ENCODE data around the gene CEACAM21.

The CEACAM21 gene

DNA sequence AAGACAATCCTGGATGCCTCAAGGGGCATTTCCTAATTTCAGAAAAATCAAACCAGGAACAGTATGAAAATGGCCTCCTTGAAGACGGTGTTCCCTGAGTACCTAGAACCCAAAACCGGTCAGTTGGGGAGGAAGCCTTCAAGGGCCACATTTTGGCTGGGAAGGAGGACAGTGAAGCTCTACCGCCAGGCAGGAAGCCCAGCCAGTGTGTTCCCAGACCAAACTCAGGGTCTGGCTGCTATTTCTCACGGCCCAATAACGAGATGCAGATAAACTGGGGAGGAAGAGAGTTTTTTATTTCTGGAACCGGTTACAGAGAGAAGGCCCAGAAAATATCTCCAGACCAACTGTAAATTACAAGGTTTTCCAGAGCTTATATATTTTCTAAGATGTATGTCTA, 24.3 kb upstream of the CEACAM21 start:
- Histone ChIP-seq H3K9ac (ENCODE audit: low read length) (no peak overlapping the region), H3K4me1 (ENCODE audit: control insufficient read depth, insufficient read depth, low read length) (no peaks in the 10 kb centered on the region), H3K9me3 (ENCODE audit: control insufficient read depth, low read length) (no peaks in the 10 kb centered on the region), H3K27me3 (ENCODE audit: control insufficient read depth, insufficient read depth, low read length) (peaks cover 19% of the 10 kb centered on the region), H3K36me3 (ENCODE audit: control insufficient read depth, insufficient read depth, low read length) (no peaks in the 10 kb centered on the region), H3K4me3 (ENCODE audit: low read length) (no peak overlapping the region)

DNA sequence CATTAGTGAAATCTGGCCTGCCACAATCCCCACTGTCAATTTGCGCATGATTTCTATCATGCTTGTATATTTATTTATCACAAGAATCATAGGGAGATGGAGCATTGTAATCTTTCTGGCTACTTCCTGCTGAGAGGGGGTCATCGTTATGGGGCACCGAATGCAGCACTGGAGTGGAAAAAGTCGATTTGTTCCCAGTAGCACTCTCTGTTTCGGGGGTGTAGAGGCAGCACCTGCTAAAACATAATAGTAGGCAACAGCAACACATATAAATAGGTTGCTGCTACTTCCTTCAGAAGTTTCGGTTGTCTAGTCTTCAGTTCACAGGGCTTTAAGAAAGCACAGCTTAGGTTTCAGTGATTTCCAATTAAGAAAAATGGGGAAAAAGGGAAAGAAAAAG, 23.4 kb upstream of the CEACAM21 start:
- H3K4me3 ChIP-seq (ENCODE audit: low read length) = no peak overlapping the region
- no peaks in the 10 kb centered on the region for H3K36me3 ChIP-seq (ENCODE audit: control insufficient read depth, insufficient read depth, low read length)
- H3K9me3 ChIP-seq (ENCODE audit: control insufficient read depth, low read length) = no peaks in the 10 kb centered on the region
- peaks cover 17% of the 10 kb centered on the region for H3K27me3 ChIP-seq (ENCODE audit: control insufficient read depth, insufficient read depth, low read length)
- no peaks in the 10 kb centered on the region for H3K4me1 ChIP-seq (ENCODE audit: control insufficient read depth, insufficient read depth, low read length)
- no peak overlapping the region for H3K9ac ChIP-seq (ENCODE audit: low read length)

DNA sequence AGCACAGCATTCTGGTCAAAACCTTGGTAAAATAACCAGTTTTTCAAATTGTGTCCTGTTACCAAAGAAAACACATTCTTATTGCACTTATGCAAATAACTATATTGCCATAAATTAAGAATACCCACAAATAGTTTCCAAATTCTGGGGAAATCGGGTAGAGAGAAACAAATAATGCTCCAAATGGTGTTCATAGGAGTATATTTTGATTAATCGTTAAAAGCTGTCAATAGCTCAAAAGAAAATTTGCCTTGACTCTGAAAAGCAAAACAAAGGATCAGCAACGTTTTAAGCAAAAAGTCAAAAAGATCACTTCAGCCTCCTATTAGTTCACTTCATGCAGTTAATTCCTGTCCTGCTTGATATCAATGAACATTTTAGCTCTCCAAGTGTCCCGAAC, 22.2 kb upstream of the CEACAM21 start:
- Histone ChIP-seq H3K4me1 (ENCODE audit: control insufficient read depth, insufficient read depth, low read length) (no peaks in the 10 kb centered on the region), H3K27me3 (ENCODE audit: control insufficient read depth, insufficient read depth, low read length) (peaks cover 12% of the 10 kb centered on the region), H3K4me3 (ENCODE audit: low read length) (no peak overlapping the region), H3K36me3 (ENCODE audit: control insufficient read depth, insufficient read depth, low read length) (no peaks in the 10 kb centered on the region), H3K9me3 (ENCODE audit: control insufficient read depth, low read length) (no peaks in the 10 kb centered on the region), H3K9ac (ENCODE audit: low read length) (no peak overlapping the region)

DNA sequence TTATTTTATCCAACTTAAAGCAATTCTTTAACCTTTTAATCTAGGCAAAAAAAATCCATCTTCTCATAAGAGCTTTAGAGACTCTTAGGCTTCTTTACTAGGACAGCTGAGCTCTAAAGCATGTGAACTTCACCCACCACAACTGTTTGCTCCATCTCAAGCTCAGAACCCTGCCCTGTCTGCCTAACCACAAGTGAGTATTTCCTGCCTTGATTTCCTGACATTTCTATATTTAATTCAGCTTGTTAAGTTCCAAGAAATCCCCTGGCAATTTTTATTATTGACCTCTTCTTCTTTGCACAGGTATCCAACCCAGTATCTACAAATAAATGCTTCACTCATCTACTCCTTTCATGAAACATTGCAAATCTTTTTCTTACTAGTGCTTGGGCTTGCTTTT, 21.1 kb upstream of the CEACAM21 start:
- H3K4me3 ChIP-seq (ENCODE audit: low read length) = no peak overlapping the region
- no peaks in the 10 kb centered on the region for H3K4me1 ChIP-seq (ENCODE audit: control insufficient read depth, insufficient read depth, low read length)
- H3K9ac ChIP-seq (ENCODE audit: low read length) = no peak overlapping the region
- H3K9me3 ChIP-seq (ENCODE audit: control insufficient read depth, low read length) = no peaks in the 10 kb centered on the region
- no peaks in the 10 kb centered on the region for H3K36me3 ChIP-seq (ENCODE audit: control insufficient read depth, insufficient read depth, low read length)
- H3K27me3 ChIP-seq (ENCODE audit: control insufficient read depth, insufficient read depth, low read length) = peaks cover 7% of the 10 kb centered on the region

GRCh38 chr19:41555748-41556147, 20.2 kb upstream of the CEACAM21 start:
- H3K4me1 ChIP-seq (ENCODE audit: control insufficient read depth, insufficient read depth, low read length) = no peaks in the 10 kb centered on the region
- no peaks in the 10 kb centered on the region for H3K9me3 ChIP-seq (ENCODE audit: control insufficient read depth, low read length)
- no peak overlapping the region for H3K4me3 ChIP-seq (ENCODE audit: low read length)
- no peaks in the 10 kb centered on the region for H3K36me3 ChIP-seq (ENCODE audit: control insufficient read depth, insufficient read depth, low read length)
- peaks cover 7% of the 10 kb centered on the region for H3K27me3 ChIP-seq (ENCODE audit: control insufficient read depth, insufficient read depth, low read length)
- H3K9ac ChIP-seq (ENCODE audit: low read length) = no peak overlapping the region

DNA sequence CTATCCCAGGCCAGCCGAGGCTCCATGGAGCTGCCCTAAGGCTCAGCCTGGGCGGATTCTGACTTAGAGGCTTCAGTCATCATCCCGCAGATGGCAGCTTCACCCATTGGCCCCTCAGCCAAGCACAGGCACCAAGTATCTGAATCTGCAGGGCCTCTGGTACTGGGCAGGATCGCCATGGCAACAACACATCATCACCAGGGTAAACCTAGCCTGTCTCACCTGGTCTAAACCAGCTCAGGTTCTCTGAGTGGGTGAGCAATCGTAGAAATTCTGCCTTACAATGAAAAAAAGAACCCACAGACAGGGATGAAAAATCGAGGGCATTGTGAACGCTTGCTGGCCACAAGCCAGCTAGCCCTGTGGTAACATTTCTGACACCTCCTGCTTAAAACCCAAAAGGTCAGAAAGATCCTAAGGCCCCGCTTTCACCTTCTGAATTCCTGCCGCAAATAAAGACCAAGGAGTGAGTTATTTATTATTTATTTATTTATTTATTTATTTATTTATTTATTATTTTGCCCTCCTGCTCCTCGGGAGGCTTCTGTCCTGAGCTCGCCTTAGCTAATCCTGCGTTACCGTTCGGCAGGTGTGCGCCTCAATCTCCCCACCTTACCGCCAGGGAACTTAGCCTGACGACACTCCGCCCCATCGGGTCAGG, 12.0 kb upstream of the CEACAM21 start:
- Histone ChIP-seq H3K36me3 (ENCODE audit: control insufficient read depth, insufficient read depth, low read length) (no peaks in the 10 kb centered on the region), H3K4me3 (ENCODE audit: low read length) (no peak overlapping the region), H3K4me1 (ENCODE audit: control insufficient read depth, insufficient read depth, low read length) (peaks cover 7% of the 10 kb centered on the region), H3K27me3 (ENCODE audit: control insufficient read depth, insufficient read depth, low read length) (peaks cover 29% of the 10 kb centered on the region), H3K9me3 (ENCODE audit: control insufficient read depth, low read length) (no peaks in the 10 kb centered on the region), H3K9ac (ENCODE audit: low read length) (no peak overlapping the region)

- Histone ChIP-seq H3K4me1 (ENCODE audit: control insufficient read depth, insufficient read depth, low read length) (peaks cover 7% of the 10 kb centered on the region), H3K4me3 (ENCODE audit: low read length) (no peak overlapping the region), H3K9me3 (ENCODE audit: control insufficient read depth, low read length) (no peaks in the 10 kb centered on the region), H3K9ac (ENCODE audit: low read length) (no peak overlapping the region), H3K36me3 (ENCODE audit: control insufficient read depth, insufficient read depth, low read length) (no peaks in the 10 kb centered on the region), H3K27me3 (ENCODE audit: control insufficient read depth, insufficient read depth, low read length) (peaks cover 35% of the 10 kb centered on the region)
Measured at GRCh38 chr19:41564515-41565378, 11.2 kb upstream of the CEACAM21 start.

- no peak overlapping the region for H3K4me3 ChIP-seq (ENCODE audit: low read length)
- H3K4me1 ChIP-seq (ENCODE audit: control insufficient read depth, insufficient read depth, low read length) = peaks cover 7% of the 10 kb centered on the region
- H3K9ac ChIP-seq (ENCODE audit: low read length) = no peak overlapping the region
- no peaks in the 10 kb centered on the region for H3K36me3 ChIP-seq (ENCODE audit: control insufficient read depth, insufficient read depth, low read length)
- H3K27me3 ChIP-seq (ENCODE audit: control insufficient read depth, insufficient read depth, low read length) = peaks cover 41% of the 10 kb centered on the region
- no peaks in the 10 kb centered on the region for H3K9me3 ChIP-seq (ENCODE audit: control insufficient read depth, low read length)
Measured at GRCh38 chr19:41565379-41565720, 10.6 kb upstream of the CEACAM21 start.

DNA sequence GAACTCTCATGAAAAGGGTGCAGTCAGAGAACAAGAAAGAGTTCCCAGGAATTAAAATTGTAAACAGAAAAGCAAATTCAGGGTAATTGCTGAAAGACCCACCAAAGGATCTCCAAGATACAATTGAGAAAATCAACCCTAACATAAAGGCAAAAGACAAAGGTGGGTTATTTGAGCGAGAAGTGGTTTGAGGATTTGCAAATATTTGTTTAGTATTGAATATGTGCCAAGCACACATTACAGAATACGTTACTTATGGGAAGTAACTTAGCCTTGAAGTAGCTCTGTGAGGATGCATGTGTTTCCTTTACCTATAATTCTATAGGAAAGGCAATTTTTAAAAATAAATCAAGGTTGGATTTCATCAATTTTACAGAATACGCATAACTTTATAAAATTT, 10.0 kb upstream of the CEACAM21 start:
- Histone ChIP-seq H3K4me1 (ENCODE audit: control insufficient read depth, insufficient read depth, low read length) (peaks cover 7% of the 10 kb centered on the region), H3K27me3 (ENCODE audit: control insufficient read depth, insufficient read depth, low read length) (peaks cover 47% of the 10 kb centered on the region), H3K9ac (ENCODE audit: low read length) (no peak overlapping the region), H3K9me3 (ENCODE audit: control insufficient read depth, low read length) (no peaks in the 10 kb centered on the region), H3K4me3 (ENCODE audit: low read length) (no peak overlapping the region), H3K36me3 (ENCODE audit: control insufficient read depth, insufficient read depth, low read length) (no peaks in the 10 kb centered on the region)

- H3K4me3 ChIP-seq (ENCODE audit: low read length) = no peak overlapping the region
- no peaks in the 10 kb centered on the region for H3K4me1 ChIP-seq (ENCODE audit: control insufficient read depth, insufficient read depth, low read length)
- H3K9ac ChIP-seq (ENCODE audit: low read length) = no peak overlapping the region
- H3K27me3 ChIP-seq (ENCODE audit: control insufficient read depth, insufficient read depth, low read length) = peaks cover 36% of the 10 kb centered on the region
- no peaks in the 10 kb centered on the region for H3K36me3 ChIP-seq (ENCODE audit: control insufficient read depth, insufficient read depth, low read length)
- no peaks in the 10 kb centered on the region for H3K9me3 ChIP-seq (ENCODE audit: control insufficient read depth, low read length)
Measured at GRCh38 chr19:41569481-41570150, 6.3 kb upstream of the CEACAM21 start.

DNA sequence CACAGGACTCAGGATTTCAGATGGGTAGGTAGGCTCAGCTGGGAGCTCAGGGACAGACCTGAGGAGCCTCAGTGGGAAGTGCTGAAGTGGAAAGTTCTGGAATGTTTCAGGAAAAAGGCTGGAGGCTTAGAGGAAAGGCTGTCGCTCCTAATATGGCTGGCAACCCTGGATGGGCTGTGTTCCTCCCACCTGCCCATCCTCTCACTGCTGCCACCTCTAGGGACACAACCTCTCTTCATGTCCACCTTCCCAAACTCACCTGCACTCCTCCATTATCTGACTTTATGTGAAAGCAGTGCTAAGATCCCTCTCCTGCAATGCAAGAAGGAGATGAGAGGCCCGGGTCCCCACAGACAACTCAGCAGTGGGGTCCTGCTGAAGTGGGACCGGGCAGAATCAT, 5.8 kb upstream of the CEACAM21 start:
- Histone ChIP-seq H3K9ac (ENCODE audit: low read length) (no peak overlapping the region), H3K36me3 (ENCODE audit: control insufficient read depth, insufficient read depth, low read length) (no peaks in the 10 kb centered on the region), H3K4me3 (ENCODE audit: low read length) (no peak overlapping the region), H3K27me3 (ENCODE audit: control insufficient read depth, insufficient read depth, low read length) (peaks cover 31% of the 10 kb centered on the region), H3K4me1 (ENCODE audit: control insufficient read depth, insufficient read depth, low read length) (no peaks in the 10 kb centered on the region), H3K9me3 (ENCODE audit: control insufficient read depth, low read length) (no peaks in the 10 kb centered on the region)

DNA sequence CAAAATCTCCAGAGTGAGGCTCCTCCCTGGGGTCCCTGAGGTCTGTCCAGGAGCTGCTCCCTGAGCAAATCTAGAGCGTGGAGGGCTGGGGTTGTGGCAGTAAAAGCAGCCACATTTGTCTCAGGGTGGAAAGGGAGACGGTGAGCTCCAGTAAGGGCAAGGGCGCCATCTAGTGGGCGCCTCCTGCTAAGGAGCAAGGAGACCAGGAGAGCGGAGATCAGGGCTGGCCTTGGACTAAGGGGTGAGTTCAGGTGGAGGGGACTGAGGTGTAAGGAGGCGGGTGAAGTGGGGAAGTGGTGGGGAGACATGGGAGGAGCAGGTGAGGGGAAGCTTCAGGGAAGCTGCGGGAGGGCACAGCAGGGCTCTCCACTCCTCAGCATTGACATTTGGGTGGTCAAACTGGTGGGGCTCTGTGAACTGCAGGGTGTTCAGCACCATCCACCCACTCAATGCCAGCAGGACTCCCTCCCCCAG, 5.3 kb upstream of the CEACAM21 start:
- no peak overlapping the region for H3K4me3 ChIP-seq (ENCODE audit: low read length)
- H3K27me3 ChIP-seq (ENCODE audit: control insufficient read depth, insufficient read depth, low read length) = peaks cover 26% of the 10 kb centered on the region
- H3K4me1 ChIP-seq (ENCODE audit: control insufficient read depth, insufficient read depth, low read length) = no peaks in the 10 kb centered on the region
- no peaks in the 10 kb centered on the region for H3K36me3 ChIP-seq (ENCODE audit: control insufficient read depth, insufficient read depth, low read length)
- H3K9ac ChIP-seq (ENCODE audit: low read length) = no peak overlapping the region
- no peaks in the 10 kb centered on the region for H3K9me3 ChIP-seq (ENCODE audit: control insufficient read depth, low read length)
